SK-N-SH treated with all-trans-retinoic acid at 6 μM for 48 hours (cell line): ENCODE measurements around the gene ZNF606.

Experiments used
- ARNTL ChIP-seq: fragments of 450-650 bp; formaldehyde crosslinking; IDR thresholded peaks from 2 replicates; pipeline ENCODE4 v1.5.0; 2020; ENCODE audit warnings: low read depth, mild to moderate bottlenecking, moderate library complexity, borderline replicate concordance
- CSDC2 ChIP-seq: fragments of 250-450 bp; sonication (Bioruptor Pico); IDR thresholded peaks from 2 replicates; pipeline ENCODE4 v1.5.0; 2020; ENCODE audit warnings: mild to moderate bottlenecking, moderate library complexity
- CSRNP3 ChIP-seq: fragments of 250-450 bp; sonication (Bioruptor Pico); IDR thresholded peaks from 2 replicates; pipeline ENCODE4 v1.5.1; 2021; ENCODE audit warnings: mild to moderate bottlenecking, moderate library complexity
- PATZ1 ChIP-seq: fragments of 250-450 bp; sonication (Bioruptor Pico); IDR thresholded peaks from 2 replicates; pipeline ENCODE4 v1.8.0; 2020; ENCODE audit warnings: mild to moderate bottlenecking, moderate library complexity, borderline replicate concordance
- TCF4 ChIP-seq: fragments of 250-450 bp; sonication (Bioruptor Pico); IDR thresholded peaks from 2 replicates; pipeline ENCODE4 v1.8.0; 2021; ENCODE audit warnings: mild to moderate bottlenecking, moderate library complexity, borderline replicate concordance
- TOX ChIP-seq: fragments of 250-450 bp; sonication (Bioruptor Pico); IDR thresholded peaks from 2 replicates; pipeline ENCODE4 v1.8.0; 2021; ENCODE audit warnings: mild to moderate bottlenecking, moderate library complexity, borderline replicate concordance
- TSHZ2 ChIP-seq: fragments of 250-450 bp; sonication (Bioruptor Pico); IDR thresholded peaks from 2 replicates; pipeline ENCODE4 v1.5.0; 2020; ENCODE audit warnings: mild to moderate bottlenecking, moderate library complexity
- ZNF565 ChIP-seq: fragments of 450-650 bp; formaldehyde crosslinking; conservative IDR thresholded peaks from 2 replicates; pipeline ENCODE4 v1.5.0; 2020; ENCODE audit warnings: low read depth, mild to moderate bottlenecking, moderate library complexity
- ZNF70 ChIP-seq: fragments of 450-650 bp; formaldehyde crosslinking; IDR thresholded peaks from 2 replicates; pipeline ENCODE4 v1.5.0; 2020; ENCODE audit warnings: mild to moderate bottlenecking, moderate library complexity

DNA sequence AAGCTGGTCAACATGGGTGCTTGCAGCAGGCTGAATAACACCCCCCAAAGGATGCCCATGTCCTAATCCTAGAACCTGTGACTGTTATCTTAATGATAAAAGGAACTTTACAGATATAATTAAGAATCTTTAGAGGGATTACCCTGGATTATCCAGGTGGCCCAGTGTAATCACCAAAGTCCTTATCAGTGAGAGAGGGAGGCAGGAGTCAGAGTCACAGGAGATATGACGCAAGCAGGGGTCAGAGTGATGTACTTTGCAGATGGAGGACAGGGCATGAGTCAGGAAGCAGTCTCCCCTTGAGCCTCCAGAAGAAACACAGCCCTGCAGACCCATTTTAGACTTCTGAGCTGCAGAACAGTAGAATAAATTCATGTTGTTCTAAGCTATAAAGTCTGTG is 9.8 kb downstream of the ZNF606 start:
- TF ChIP-seq CSRNP3 (CRISPR knock-in tag) = no peak
- TF ChIP-seq ARNTL (CRISPR knock-in tag) = no peak
- TF ChIP-seq PATZ1 = no peak
- no peak for TF ChIP-seq TOX (CRISPR knock-in tag)
- TF ChIP-seq ZNF70 (CRISPR knock-in tag) = no peak
- TF ChIP-seq TCF4 (CRISPR knock-in tag) = no peak
- TF ChIP-seq ZNF565 (CRISPR knock-in tag) = no peak
- no peak for TF ChIP-seq TSHZ2 (CRISPR knock-in tag)
- no peak for TF ChIP-seq CSDC2 (CRISPR knock-in tag)
